ENCODE results near the gene EPM2AIP1.

EPM2AIP1 gene

DNA sequence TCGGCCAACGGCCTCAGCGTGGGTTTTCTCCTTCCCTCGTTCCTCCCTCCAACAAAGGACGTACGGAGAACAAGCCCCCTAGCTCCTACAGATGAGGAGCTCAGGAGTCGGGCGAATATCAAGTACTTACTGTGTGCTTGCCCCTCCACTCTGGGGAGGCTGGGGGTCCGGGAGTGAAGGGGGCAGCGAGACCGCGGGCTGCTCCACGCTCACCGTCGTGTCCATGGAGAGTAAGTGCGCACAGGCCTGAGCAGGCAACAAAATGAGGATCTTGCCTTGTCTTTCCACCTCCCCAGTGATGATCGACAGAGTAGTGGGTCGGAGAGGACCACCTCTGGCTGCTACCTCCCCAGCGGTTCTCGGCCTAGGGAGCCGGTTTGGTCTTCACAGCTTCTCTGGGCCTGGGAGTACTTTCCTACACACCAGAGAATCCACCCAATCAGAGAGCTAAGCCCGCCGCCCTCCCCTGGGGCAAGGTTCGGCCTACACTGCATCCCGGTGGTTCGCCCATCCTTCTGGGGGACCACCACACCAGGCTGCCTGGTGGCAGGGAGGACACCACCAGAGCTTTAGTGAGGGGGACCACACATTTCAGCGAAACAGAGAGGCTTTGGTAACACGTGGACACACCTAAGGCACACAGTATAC, 47.5 kb downstream of the EPM2AIP1 start:
- DNase-seq, result no peak

DNA sequence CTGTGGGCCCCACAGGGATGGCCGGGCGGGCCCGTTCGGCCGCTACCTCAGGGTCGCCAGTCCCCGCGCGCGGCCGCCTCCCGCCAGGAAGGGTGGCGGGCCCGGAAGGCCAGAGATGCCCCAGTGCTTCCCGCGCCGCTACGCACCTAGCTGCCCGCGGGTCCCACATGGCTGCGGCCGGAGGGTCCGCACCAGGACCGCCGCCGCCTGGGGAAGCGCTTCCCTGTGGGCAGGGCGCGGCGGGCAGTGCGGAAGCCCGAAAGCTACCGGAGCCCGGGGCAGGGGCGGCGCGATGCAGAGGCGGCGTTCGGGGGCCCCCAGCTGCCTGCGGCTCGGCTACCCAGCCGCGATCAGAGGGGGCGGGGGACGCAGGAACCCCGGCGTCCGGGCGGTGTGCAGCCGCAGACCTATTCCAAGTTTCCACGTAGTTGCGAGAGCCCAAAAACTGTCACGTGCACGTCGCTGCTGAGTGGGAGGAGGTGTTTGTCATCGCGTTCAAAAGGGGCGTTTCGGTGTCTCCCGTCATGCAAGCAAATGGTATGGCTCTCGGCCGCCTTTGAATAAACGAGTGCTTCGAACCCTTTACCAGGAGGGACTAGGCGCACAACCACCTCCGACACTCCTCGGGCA, 48.2 kb downstream of the EPM2AIP1 start, which contains the start of gene TRANK1:
Gene TRANK1 (minus strand): TSS at position 414 of the 630 bp plus-strand sequence. CDS start 245 bp downstream, at position 169.
- DNase-seq, result peak; percentile 48 to 89 (median 74)

DNA sequence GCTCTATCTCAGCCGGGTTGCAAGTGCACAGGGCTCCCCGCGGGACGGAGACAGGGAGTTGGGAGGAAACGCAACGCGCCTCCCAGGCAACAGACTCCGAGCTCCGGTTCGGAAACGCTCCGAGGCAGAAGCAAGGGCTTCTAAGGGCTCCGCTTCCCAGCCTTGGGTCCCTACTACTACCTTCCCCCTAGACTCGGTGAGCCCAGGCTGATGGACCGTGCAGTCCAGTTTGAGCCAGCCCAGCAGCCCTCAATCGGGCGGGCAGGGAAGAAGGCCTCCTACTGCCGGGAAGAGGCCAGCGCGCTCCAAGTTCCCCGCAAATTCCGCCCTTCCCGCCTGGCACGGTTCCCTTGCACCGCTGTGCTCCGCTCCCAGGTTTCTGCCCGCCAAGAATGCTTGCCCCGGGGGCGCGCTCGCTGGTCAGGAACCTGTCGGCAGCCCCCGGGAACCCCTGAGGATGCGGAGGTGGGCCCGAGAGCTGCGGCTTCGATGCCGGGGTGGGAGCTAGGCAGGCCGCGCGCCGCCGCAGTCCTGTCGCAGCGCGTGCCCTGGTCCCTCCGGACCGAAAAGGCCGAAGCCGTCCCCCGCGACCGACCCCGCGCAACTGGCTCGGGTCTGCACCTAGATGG, 48.8 kb downstream of the EPM2AIP1 start:
- peak; percentile 6 to 51 (median 15) for DNase-seq

DNA sequence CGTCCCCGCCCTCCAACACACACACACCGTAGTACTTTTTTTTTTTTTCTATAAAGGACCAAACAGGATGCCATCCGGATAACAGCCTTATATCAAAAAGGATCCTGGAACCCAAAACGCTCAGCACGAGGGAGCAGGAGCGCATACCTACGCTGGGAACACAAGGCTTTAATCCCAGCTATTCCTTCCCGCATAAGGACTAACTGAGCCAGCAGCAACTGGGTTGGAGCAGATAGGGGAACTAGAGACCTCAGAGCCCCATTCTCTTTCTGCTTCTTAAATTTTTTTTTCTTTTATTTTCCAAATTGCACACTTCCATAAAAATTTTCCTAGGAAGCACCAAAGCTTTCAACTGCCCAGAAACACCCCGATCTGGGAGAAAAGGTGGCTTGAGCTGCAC, 49.3 kb downstream of the EPM2AIP1 start:
- DNase-seq, result no peak

DNA sequence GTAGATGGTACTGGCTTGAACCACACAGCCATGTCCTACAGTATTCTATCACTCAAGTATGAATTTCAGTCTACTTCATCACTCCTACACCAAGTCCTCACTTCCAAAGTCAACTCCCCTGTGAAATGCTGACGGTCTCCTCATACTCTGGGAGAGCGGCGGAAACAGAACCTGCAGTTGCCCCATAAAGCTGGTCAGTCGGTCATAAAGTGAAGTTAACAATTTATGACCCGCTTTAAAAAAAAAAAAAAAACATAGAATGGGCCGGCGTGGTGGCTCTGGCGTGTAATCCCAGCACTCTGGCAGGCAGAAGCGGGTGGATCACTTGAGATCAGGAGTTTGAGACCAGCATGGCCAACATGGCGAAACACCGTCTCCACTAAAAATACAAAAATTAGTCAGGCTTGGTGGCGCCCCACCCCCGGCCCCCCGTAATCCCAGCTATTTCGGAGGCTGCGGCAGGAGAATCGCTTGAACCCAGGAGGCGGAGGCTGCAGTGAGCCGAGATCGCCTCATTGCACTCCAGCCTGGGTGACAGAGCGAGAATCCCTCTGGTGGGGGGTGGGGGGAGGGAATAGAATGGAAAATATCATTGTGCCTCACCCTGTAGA, 50.2 kb downstream of the EPM2AIP1 start:
- no peak for DNase-seq

DNA sequence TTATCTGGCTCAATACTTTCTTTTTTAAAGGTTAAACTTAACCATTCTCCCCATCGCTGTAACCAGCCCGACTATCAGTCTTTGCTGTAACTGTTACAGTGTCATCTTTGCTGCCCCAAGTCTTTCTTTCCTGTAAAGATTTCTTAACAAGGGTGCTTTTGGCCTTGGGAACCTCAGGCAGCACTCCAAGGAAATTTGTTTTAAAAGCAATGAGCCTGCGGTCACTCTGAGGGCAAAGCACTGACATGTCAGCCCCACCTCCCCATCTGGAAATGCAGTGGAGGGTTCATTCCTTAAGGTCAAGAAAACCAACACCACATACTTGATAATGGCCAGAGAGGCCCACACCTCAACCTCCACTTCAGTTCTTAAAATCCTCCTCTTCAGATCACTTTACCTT, 51.3 kb downstream of the EPM2AIP1 start:
- DNase-seq, result no peak

DNA sequence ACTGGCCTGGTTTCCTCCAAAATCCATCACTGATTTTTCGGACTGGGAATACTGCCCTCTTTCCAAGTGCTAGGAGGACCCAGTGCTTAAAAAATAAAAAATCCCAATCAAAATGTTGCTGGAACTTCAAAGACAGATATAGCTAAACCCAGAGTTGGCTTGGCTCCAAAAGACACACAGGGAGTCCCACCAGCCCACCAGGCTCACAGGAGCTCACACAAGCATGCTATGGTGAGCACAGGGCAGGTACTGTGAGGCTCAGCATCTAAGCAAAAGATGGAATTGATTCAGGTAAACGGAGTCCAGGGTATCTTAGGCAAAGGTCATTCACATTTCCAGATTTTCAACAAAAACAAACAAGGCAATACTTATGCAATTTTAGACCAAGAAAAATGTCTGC, 51.8 kb downstream of the EPM2AIP1 start:
- no peak for DNase-seq

DNA sequence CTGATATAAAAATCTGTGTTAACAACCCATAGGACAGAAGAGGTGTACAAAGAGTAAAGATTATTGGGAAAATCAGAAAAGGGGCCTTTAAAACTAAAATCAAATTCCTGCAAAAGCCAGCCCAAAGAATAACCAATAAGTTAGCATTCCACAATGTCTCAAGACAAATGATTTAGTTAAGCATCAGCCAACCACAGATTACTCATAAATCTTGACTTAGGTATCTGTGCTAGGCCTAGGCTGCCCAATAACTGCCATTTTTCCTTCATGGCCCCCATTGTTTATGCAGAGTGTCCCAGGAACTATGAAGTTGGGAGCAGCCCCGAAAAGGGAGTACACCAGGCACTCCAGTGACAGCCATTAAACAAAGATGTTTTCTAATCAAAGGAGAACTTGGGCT, 55.4 kb downstream of the EPM2AIP1 start:
- DNase-seq, result no peak
